Hepatocyte (in vitro differentiated cells): ENCODE measurements around the gene CBS.

Experiments used
- CTCF ChIP-seq: fragments of 200-600 bp; sonication (generic); IDR thresholded peaks from 2 replicates; pipeline ENCODE4 v1.5.1; 2016; ENCODE audit warnings: antibody characterized with exemption, mild to moderate bottlenecking; ENCODE audit not compliant: poor library complexity
- EZH2phosphoT487 ChIP-seq: fragments of 200-600 bp; sonication (generic); IDR thresholded peaks from one replicate; pipeline ENCODE4 v1.6.1; 2018; ENCODE audit warnings: antibody characterized with exemption, mild to moderate bottlenecking, low read depth, moderate library complexity; ENCODE audit not compliant: unreplicated experiment, severe bottlenecking

- TF ChIP-seq EZH2phosphoT487 (no peak), CTCF (no peak)
Observed at GRCh38 chr21:43016728-43017127, 58.9 kb downstream of the CBS start.
